Stimulated activated CD4-positive, alpha-beta T cell treated with anti-CD3 and anti-CD28 coated beads, TNF-alpha, amount 100 ng/mL, for 4 hours (primary cell): ENCODE measurements around the gene MGAM2.

Experiments
- DNase-seq, 3 experiments: peaks; one replicate each; pipeline ENCODE4 v3.0.0-alpha.2; 2020; ENCODE audit warnings: low read depth in 3 of 3

The MGAM2 gene

DNA sequence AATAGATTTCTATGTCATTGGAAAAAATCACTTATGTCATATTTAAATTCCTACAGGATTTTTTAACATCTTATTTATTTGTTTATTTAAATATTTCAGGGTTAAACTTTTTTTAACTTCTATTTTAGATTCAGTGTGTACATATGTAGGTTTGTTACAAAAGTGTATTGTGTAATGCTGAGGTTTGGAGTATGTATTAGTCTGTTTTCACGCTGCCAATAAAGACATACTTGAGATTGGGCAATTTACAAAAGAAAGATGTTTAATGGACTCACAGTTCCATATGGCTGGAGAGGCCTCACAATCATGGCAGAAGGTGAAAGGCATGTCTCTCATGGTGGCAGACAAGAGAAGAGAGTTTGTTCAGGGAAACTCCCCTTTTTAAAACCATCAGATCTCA lies 65.4 kb downstream of the MGAM2 start:
- DNase-seq: no peak

DNA sequence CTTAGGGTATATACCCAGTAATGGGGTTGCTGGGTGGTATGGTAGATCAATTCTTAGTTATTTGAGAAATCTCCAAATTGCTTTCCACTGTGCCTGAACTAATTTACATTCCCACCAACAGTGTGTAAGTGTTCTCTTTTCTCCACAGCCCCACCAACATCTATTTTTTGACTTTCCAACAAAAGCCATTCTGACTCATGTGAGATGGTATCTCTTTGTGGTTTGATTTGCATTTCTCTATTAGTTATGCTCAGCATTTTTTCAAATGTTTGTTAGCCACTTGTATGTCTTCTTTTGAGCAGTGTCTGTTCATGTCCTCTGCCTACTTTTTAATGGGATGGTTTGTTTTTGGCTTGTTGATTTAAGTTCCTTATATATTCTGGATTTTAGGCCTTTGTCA lies 66.4 kb downstream of the MGAM2 start:
- no peak for DNase-seq

DNA sequence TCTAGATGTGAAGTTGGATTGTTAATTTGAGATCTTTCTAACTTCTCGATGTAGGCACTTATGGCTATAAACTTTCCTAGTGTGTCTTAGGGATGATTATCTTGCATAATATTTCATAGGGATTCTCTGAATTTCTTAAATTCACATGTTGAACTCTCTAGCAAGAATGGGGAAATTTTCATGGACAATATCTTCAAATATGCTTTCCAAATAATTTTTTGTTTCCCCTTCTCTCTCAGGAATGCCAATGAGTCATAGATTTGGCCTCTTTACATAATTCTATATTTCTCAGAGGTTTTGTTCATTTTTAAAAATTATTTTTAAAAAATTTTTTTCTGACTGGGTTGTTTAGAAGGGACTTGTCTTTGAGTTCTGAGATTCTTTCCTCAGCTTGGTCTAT lies 68.9 kb downstream of the MGAM2 start:
- DNase-seq: no peak

DNA sequence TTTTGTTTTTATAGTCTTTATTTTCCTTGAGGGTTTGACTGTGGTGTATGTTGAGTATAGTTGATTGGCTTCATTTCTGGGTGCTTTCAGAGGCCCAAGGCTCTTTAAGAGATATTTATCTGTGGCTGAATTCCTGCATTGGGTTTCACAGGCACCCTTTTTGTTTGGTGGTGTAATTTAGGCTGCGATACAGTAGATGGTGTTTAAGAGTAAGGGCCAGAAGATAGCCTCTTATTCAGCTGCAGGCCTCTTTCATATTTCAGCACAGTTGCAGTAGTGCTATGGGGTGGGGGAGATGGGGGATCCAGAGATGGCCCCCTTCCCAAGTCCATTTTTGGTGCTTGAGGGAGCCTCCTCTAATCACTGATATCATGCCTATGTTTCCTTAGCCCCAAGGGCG lies 69.7 kb downstream of the MGAM2 start:
- DNase-seq: no peak

DNA sequence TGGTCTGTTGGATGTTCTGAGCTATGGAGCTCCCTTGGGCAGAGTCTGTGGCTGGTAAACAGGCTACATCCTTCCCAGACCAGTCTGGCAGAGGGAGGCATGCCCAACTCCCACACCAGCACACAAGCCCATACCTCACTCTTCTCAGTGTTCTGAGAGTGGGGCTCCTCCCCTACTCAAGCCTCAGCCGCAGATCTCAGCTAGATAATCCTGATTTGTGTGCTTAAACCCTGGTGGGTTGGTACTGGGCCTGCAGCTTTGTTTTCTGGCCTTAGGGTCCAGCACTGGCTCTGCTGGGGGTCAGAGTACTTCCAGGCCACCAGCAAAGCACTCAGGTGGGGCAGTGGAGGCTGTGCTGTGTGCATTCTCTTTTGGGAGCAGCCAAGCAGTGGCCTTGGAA lies 70.4 kb downstream of the MGAM2 start:
- DNase-seq: no peak

DNA sequence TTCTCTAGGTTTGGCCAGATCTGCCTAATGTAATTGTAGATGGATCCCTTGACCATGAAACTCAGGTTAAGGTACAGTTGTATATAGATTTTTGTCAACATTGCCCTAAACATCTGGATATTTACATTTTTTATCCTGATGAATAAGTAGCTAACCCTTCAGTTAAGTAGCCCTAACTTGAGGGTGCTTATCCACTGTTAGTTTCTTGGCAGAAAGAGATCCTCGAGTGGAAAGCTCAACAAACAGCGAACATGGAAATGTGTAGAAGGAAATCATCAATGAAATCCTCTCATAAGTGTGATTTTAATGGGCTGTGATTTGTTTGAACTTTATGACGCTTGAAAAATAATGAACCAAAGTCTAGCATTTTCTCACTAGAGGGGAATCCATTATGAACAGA lies 73.6 kb downstream of the MGAM2 start:
- no peak for DNase-seq

DNA sequence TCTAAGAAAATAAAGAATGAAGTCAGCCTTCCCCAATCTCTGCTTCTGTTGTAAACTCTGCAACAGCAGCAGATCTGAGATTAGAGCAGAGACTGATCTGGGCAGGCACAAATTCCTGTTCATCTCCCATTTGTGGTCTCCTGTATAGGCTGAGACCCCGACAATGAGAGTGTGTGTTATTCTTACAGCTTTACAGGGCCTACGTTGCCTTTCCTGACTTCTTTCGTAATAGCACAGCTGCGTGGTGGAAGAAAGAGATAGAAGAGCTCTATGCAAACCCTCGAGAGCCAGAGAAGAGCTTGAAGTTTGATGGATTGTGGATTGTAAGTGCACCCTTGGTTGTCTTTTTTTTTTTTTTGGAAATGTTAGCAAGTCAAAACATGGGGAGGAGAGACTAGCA lies 74.3 kb downstream of the MGAM2 start:
- no peak for DNase-seq

DNA sequence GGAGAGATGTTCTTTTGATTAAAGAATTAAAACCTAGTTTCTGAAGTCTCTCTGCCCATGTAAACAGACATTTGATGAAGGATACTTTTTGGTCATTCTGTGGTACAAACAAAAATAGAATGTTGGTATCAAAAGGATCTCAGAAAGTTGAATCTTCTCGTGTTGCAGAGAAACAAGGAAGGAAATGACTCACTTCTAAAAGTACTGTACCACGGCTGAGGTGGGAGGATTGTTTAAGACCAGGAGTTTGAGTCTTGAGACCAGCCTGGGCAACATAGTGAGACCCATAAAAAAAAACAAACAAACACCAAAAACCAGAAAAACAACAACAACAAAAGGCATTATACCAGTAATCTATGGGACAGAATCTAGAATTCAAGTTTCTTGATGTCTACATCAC lies 76.6 kb downstream of the MGAM2 start:
- DNase-seq: no peak

DNA sequence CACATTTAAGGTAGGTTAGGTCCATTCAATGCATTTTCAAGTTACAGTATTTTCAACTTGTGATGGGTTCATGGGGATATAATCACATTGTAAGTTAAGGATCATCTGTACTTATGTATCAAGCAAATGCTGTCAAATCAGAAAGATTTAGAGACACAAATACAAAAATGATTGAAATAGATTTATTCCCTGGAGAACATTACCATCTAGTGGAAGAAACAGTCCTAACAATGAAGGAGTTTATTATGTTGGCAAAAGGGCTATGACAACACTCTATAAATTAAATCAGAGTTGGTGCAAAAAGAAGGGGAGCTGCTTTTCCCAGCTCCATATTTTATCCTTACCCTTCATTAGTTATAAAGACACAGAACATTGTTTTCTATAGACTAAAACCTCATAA lies 77.3 kb downstream of the MGAM2 start:
- no peak for DNase-seq

DNA sequence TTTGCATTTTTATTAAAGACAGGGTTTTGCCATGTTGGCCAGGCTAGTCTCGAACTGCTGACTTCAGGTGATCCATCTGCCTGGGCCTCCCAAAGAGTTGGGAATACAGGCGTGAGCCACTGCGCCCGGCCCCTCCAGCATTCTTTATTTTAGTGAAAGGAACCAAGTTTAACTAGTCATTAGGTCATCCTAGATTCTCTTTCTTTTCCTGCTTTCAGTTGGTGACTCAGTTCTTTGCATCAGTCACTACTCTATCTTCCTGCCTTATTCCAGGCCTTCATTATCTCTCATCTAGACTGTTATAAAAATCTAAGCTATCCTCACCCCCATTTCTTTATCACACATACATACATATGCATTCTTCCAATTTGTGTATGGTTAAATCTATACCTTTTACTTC lies 82.7 kb downstream of the MGAM2 start:
- no peak for DNase-seq

DNA sequence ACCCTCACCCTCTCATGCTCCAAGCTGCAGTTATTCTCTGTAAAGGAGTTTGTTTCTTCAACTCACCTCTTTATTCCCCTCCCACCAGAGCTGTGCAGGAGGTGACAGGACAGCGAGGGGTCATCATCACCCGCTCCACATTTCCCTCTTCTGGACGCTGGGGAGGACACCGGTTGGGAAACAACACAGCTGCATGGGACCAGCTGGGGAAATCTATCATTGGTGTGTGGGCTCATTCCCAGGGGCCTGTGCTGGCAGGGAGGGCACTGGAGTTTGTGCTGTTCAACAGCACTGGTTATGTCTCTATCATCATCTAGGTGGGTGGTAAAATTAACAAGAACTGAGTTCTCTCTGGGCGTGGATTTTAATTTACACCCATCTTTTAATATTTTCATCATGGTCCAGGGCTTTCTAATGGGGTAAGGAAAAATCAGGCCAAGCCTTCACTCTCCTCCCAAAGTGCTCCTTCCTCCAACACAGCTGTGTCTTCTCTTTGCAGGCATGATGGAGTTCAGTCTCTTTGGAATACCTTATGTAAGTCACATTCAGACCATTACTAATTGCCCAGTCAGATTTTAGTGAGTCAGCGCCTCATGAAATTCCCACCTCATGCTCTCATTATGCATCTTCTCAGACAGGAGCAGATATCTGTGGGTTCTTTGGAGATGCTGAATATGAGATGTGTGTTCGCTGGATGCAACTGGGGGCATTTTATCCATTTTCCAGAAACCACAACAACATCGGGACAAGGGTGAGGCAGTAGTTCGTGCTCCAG lies 84.7 kb downstream of the MGAM2 start:
- no peak for DNase-seq

DNA sequence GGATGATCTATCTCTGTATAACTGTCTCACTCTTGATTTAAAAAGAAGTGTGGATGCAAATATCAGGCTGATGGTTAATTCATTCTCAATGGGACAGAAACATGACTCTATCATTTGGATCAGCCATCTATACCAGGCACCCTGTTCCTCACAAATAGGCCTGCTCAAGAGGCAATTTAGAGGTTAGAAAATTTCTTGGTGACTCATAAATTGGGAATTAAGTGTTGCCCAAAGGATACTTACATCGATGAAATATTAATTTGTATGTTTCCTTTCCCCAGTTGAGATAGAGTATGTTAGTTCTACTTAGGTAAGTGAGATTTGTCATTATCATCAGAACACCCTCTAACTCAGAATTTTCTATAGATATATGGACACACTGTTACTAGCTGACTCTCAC lies 88.7 kb downstream of the MGAM2 start:
- DNase-seq: no peak

DNA sequence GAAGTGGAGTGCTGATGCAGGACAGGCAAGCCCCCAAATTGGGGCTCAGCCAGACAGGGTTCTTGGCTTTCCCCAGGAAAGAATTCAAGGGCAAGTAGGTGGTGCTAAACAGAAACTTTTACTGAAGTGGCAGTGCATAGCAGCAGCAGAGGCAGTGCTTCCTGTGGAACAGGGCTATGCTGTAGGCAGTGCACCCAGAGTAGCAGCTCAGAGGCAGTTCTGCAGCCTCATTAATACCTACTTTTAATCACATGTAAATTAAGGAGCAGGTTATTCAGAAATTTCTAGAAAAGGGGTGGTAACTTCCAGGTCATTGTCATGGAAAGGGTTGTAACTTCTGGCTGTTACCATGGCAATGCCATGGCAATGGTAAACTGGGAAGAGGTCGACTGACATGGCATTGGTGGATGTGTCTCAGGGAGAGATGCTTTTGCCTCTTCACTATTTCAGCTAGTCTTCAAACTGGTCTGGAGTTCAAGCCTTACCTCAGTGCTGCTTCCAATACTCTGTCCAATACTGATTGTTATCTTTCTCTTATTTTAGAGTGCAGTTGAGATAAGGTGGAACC lies 117.1 kb downstream of the MGAM2 start:
- DNase-seq: no peak

DNA sequence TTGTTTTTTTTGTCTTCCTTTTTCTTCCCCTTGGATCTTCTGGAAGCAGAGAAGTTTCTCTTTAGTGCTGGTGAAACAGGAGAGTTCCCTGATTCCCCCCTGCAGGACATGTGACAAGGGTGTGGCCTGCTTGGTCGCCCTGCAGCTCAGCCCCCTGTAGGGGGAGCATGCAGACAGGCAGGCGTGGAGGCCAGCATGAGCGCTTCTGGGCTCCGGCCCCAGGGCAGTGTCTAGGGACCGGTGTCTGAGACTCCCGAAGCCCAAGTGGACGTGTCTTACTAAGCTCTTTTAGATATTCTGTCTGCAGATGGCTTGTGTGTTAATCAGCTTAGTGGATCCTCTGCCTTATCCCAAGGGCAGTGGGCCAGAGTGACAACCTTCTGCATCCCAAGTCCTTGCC lies 120.2 kb downstream of the MGAM2 start:
- no peak for DNase-seq

DNA sequence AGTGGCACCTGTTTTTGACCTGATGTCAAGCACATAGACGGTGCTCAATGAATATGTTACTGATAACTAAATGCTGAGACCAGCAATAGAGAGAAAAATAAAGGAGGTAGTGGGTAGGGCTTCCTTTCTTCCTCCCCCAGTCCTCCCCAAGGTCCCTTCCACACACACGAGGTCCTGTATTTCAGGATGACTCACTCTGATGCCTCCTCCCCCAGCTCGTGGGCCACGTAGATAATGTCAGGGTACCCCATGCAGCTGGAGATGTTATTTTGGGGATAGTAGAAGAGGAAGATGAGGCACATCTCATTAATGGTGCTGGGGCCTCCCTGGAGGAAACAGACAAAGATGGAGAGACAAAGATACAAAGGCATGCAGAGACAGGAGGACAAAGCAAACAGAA lies 129.0 kb downstream of the MGAM2 start:
- no peak for DNase-seq

DNA sequence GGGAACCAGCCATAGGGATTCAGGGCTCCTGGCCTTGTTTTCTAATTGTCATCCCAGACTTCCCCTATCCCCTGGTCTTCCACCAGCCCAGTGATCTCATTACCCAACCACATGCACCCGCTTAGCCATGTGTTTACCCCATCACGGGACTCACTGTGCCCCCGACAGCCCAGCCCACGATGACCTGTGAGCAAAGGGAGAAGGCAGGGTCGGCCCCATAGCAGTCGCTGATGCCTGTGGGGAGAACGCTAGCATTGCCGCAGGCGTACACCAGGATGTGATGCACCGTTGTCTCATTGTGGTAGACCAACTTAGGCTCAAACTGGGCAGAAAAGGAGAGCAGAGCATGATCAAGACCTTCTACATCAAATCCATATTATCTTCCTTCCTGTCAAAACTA lies 132.3 kb downstream of the MGAM2 start:
- DNase-seq: no peak

DNA sequence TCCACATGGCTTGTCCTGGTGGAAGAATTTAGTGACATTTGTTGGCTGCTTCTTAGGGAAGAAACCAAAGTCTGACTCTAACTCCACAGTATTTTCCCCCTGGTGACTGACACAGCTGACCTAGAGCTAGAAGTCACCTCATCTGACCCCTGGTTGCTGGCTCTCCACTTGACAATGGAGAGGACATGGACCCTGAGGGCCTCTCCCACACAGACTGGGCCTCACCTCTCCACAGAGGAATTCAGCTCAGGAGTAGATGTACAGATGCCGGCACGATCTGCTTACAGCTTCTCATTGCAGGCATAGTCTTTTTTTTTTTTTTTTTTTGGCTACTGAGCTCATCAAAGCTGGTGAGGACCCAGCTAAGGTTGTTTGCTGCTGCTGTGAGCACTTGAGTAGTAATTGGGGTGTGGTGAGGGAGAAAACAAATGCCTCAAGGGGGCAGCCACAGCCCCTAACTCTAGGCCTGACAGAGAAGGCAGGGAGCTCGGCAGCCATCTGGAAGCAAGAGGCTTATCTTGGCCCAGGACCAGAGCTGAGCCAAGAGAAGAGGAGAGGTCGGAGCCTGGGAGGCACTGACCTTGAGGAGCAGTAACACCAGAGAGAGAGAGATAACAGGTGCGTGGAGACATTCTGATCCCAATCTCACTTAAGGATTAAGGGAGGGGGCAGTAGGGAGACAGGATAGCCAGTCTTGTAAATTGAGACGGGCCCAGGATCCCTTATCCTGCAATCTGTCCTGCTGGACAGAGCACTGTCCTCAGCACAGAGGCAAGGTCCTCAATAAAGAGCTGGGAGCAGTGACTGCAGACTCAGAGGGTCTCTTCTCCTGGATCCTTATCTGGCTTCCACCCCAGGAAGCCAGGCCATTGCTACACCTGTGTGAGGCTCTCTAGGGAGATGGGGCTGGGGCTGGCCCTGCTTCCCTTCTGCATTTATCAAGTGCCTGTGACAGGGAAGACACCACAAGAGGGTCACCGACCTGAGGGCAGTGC lies 136.9 kb downstream of the MGAM2 start:
- no peak for DNase-seq

DNA sequence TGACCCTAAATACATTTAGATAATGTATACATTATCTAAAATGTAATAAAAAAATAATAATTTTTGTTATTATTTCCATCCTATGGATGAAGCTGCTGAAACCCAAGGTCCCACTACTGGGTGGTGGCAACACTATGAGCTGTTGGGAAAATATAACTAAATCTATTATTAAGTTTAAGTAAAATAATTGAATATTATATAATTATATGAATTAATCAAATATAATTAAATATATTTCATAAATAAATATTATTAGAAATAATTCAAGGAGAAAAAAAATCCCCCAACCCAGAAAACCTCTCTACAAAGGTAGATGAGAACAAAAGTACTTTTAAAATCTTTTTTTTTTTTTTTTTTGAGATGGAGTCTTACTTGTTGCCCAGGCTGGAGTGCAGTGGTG lies 138.4 kb downstream of the MGAM2 start:
- no peak for DNase-seq

DNA sequence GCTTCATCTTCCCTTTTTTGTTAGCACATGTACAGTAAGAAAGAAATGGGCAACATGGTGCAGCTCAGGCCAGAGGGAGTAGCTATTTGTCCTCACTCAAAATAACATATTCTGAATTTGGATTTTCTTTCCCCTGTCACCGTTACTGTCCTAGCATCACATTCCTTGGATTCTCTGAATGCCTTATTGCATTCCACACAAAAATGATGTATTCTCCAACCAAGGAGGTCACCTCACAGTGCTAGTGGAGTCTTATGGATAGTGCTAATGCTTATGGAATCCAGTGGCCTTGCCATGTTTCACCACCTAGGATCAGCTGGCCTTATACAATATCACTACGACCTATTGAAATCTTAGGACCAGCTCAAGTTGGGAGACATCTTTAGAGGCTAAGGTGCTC lies 139.2 kb downstream of the MGAM2 start:
- DNase-seq: no peak

DNA sequence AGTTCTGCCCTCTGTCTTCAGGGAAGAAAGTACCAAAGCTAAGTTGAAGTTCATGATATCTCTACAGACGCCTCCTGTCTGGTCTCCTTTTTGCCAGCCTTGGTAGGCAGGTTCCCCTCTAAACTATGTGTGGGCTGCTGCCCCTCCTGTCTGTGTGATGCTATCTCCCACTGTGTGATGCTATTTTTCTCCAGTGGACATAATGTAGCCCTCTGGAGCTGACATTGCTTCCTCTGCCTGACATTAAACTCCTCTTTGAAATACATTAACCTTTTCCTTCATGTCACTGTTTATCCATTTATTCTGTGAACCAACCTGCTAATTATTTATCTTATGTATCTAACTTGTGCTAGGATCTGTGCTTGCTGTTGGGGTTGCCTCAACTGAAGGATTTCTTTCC lies 146.4 kb downstream of the MGAM2 start, which contains the start of gene PRSS58:
Gene PRSS58, minus strand, starts transcription at position 101 of the 400 bp plus-strand sequence. CDS start 351 bp downstream, outside the sequence.
- no peak for DNase-seq

DNA sequence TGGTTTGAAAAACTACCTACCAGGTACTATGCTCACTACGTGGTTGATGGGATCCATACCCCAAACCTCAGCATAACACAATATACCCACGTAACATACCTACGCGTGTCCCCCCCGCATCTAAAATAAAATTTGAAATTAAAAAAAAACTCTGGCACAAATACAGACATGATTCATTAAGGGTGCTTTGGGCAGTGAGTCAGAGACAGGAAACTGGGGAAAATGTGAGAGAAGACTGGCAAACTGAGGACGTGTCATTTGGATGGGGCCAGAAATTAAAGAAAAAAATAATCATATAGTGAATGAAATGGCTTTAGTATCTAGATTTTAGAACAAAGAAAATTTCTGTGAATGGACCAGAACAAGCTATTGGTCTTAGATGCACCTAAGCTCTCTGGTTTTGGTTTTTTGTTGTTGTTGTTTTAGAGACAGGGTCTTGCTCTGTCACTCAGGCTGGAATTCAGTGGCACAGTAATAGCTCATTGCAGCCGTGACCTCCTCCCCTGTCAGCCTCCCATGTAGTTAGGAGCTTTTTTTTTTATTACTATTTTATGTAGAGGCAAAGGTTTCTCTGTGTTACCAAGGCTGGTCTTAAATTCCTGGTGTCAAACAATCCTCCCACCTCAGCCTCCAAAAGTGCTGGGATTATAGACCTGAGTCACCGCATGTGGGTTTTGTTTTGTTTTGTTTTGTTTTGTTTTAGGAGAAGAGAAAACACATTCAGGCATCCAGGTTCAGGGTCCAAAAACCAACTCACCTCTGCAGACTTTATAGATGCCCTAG lies 152.3 kb downstream of the MGAM2 start:
- no peak for DNase-seq
